NCI-H526 treated with DMSO at 0.1 percent for 48 hours (cell line): ENCODE results near the gene NR2F6.
A peak's percentile ranks its signal among the peaks of the same experiment; 100 is the strongest.

Source experiments
- DNase-seq: peaks from one replicate; lab custom pipeline; 2025; lab: John Stamatoyannopoulos, UW

Gene NR2F6

GRCh38 chr19:17263712-17264640 lies 18.3 kb upstream of the NR2F6 start:
- no peak for DNase-seq

GRCh38 chr19:17262557-17262956 lies 16.8 kb upstream of the NR2F6 start:
- no peak for DNase-seq

GRCh38 chr19:17260842-17261325 lies 15.2 kb upstream of the NR2F6 start:
- peak; percentile 34 for DNase-seq

GRCh38 chr19:17259934-17260333 lies 14.2 kb upstream of the NR2F6 start:
- no peak for DNase-seq

- DNase-seq: no peak
These were observed 13.5 kb upstream of the NR2F6 start for GRCh38 chr19:17259118-17259780.

- DNase-seq: no peak
These were observed 10.4 kb upstream of the NR2F6 start for GRCh38 chr19:17256130-17256529.

GRCh38 chr19:17255150-17255621 lies 9.5 kb upstream of the NR2F6 start:
- no peak for DNase-seq

- DNase-seq: no peak
These were observed 8.9 kb upstream of the NR2F6 start for GRCh38 chr19:17254636-17255035.

- DNase-seq: no peak
These were observed 4.3 kb upstream of the NR2F6 start for GRCh38 chr19:17249887-17250548.

- DNase-seq: no peak
These were observed 2.5 kb upstream of the NR2F6 start for GRCh38 chr19:17248011-17248776.

- no peak for DNase-seq
These were observed 1.1 kb upstream of the NR2F6 start for GRCh38 chr19:17246681-17247425.

GRCh38 chr19:17244618-17245534 lies 843 bp downstream of the NR2F6 start:
- DNase-seq: no peak

- no peak for DNase-seq
These were observed 1.7 kb downstream of the NR2F6 start for GRCh38 chr19:17243830-17244617.

GRCh38 chr19:17243211-17243829 lies 2.4 kb downstream of the NR2F6 start:
- no peak for DNase-seq

- DNase-seq: no peak
These were observed 3.1 kb downstream of the NR2F6 start for GRCh38 chr19:17242431-17243208.

- no peak for DNase-seq
These were observed 4.8 kb downstream of the NR2F6 start for GRCh38 chr19:17240826-17241399.

GRCh38 chr19:17240062-17240752 lies 5.5 kb downstream of the NR2F6 start:
- DNase-seq: no peak
